Gastrocnemius medialis (tissue), 4 donors: ENCODE data around the gene NRG2.

Experiments
- CTCF ChIP-seq, 5 experiments: fragments of 450-650 bp in 3 of 5; fragments of 200-600 bp in 2 of 5; sonication (generic) in 2 of 5; IDR thresholded peaks in 4 of 5; conservative IDR thresholded peaks in 1 of 5; 1 replicate in 4 of 5; 2 replicates in 1 of 5; pipeline ENCODE4 v1.5.1; 2016 to 2019; ENCODE audit warnings: antibody characterized with exemption in 5 of 5, mild to moderate bottlenecking in 3 of 5, moderate library complexity in 3 of 5
- POLR2A ChIP-seq, 2 donors: fragments of 450-650 bp; IDR thresholded peaks; one replicate each; pipeline ENCODE4 v1.6.1; 2017; ENCODE audit warnings: antibody characterized with exemption in 2 of 2, mild to moderate bottlenecking in 2 of 2, moderate library complexity in 2 of 2

- TF ChIP-seq CTCF (IDR thresholded peaks at IDR 0.05 in 4 of 5, conservative IDR thresholded peaks at IDR 0.05 in 1 of 5), result peak; percentile 68 to 84 (median 72)
- peak; percentile 74 to 79 for TF ChIP-seq POLR2A (IDR thresholded peaks at IDR 0.05)
Observed at GRCh38 chr5:140042643-140043507, at the start of gene NRG2.
